GM18502 (cell line): ENCODE results near the gene ST8SIA5.

Experiments used
- ATAC-seq: cut with Tn5 transposase; IDR thresholded peaks from one replicate; pipeline ENCODE4 v1.9.1; 2021; ENCODE audit warnings: mild to moderate bottlenecking; ENCODE audit not compliant: unreplicated experiment, poor library complexity

The ST8SIA5 gene

GRCh38 chr18:46636040-46636630 is 120.7 kb downstream of the ST8SIA5 start:
- no peak for ATAC-seq

- ATAC-seq, result no peak
Measured at GRCh38 chr18:46632401-46633071, 124.3 kb downstream of the ST8SIA5 start.

- ATAC-seq, result no peak
Measured at GRCh38 chr18:46630991-46631390, 125.9 kb downstream of the ST8SIA5 start.

- no peak for ATAC-seq
Measured at GRCh38 chr18:46630160-46630559, 126.7 kb downstream of the ST8SIA5 start.

GRCh38 chr18:46629361-46629760 is 127.5 kb downstream of the ST8SIA5 start:
- no peak for ATAC-seq

- no peak for ATAC-seq
Measured at GRCh38 chr18:46628206-46628605, 128.6 kb downstream of the ST8SIA5 start.

- ATAC-seq, result no peak
Measured at GRCh38 chr18:46627136-46627535, 129.7 kb downstream of the ST8SIA5 start.

- no peak for ATAC-seq
Measured at GRCh38 chr18:46625069-46625468, 131.8 kb downstream of the ST8SIA5 start.

- no peak for ATAC-seq
Measured at GRCh38 chr18:46624127-46624526, 132.7 kb downstream of the ST8SIA5 start.

GRCh38 chr18:46623541-46623940 is 133.3 kb downstream of the ST8SIA5 start:
- no peak for ATAC-seq

GRCh38 chr18:46622999-46623398 is 133.9 kb downstream of the ST8SIA5 start:
- no peak for ATAC-seq

- no peak for ATAC-seq
Measured at GRCh38 chr18:46622451-46622850, 134.4 kb downstream of the ST8SIA5 start.

- ATAC-seq, result no peak
Measured at GRCh38 chr18:46621871-46622270, 135.0 kb downstream of the ST8SIA5 start.

- ATAC-seq, result no peak
Measured at GRCh38 chr18:46621111-46621766, 135.6 kb downstream of the ST8SIA5 start.

GRCh38 chr18:46619559-46619958 is 137.3 kb downstream of the ST8SIA5 start:
- ATAC-seq, result no peak
